HEK293 (cell line): ENCODE data around the gene SLC39A11.

Experiments used
- CTCF ChIA-PET: fragments of 350-600 bp; formaldehyde crosslinking; extraction: SDS; loops from one replicate; lab custom pipeline; 2021; ENCODE audit warnings: antibody characterized with exemption; lab: Yijun Ruan, JAX
- POLR2A ChIA-PET: fragments of 300-600 bp; formaldehyde crosslinking; extraction: SDS; loops from one replicate; lab custom pipeline; 2020; ENCODE audit warnings: antibody characterized with exemption, inconsistent platforms; lab: Yijun Ruan, JAX
- H3K27ac ChIP-seq: fragments of 200-500 bp; sonication (Bioruptor generic); 2 replicates; pipeline ENCODE4 v1.5.1; 2014; ENCODE audit warnings: low read depth, low read length, control low read depth, inconsistent platforms; ENCODE audit errors: extremely low read depth
- H3K36me3 ChIP-seq, 2 experiments: fragments of 200-500 bp in 1 of 2; sonication (Bioruptor generic) in 1 of 2; 1 replicate in 1 of 2; 2 replicates in 1 of 2; pipeline ENCODE4 v1.5.1; 2014 to 2017; ENCODE audit warnings: inconsistent platforms in 2 of 2, low read length in 2 of 2; ENCODE audit not compliant: control insufficient read depth in 2 of 2, insufficient read depth in 1 of 2
- H3K4me1 ChIP-seq: fragments of 200-500 bp; sonication (Bioruptor generic); 2 replicates; pipeline ENCODE4 v1.5.1; 2014; ENCODE audit warnings: mild to moderate bottlenecking, low read length, inconsistent platforms; ENCODE audit not compliant: control insufficient read depth, insufficient read depth
- H3K4me3 ChIP-seq: 2 replicates; pipeline ENCODE4 v1.5.1; 2011; ENCODE audit warnings: low read depth, mild to moderate bottlenecking, control low read depth, low read length, moderate library complexity
- H3K9me3 ChIP-seq: fragments of 200-500 bp; sonication (Bioruptor generic); 2 replicates; pipeline ENCODE4 v1.5.1; 2014; ENCODE audit warnings: low read depth, low read length, inconsistent platforms; ENCODE audit not compliant: control insufficient read depth, insufficient read depth
- HOXD13 ChIP-seq: sonication (generic); formaldehyde crosslinking; IDR thresholded peaks from 2 replicates; pipeline ENCODE4 v1.8.0; 2022; ENCODE audit warnings: missing genetic modification reagents, borderline replicate concordance
- KLF7 ChIP-seq: fragments of 450-650 bp; formaldehyde crosslinking; IDR thresholded peaks from 2 replicates; pipeline ENCODE4 v1.5.1; 2016; ENCODE audit warnings: missing biosample characterization, missing genetic modification characterization, borderline replicate concordance
- SP3 ChIP-seq: fragments of 450-650 bp; formaldehyde crosslinking; IDR thresholded peaks from 2 replicates; pipeline ENCODE4 v1.5.1; 2016; ENCODE audit warnings: missing biosample characterization, missing genetic modification characterization
- ZBTB20 ChIP-seq: fragments of 450-650 bp; formaldehyde crosslinking; IDR thresholded peaks from 2 replicates; pipeline ENCODE4 v1.5.1; 2016; ENCODE audit warnings: missing biosample characterization, missing genetic modification characterization
- ZFHX2 ChIP-seq: fragments of 450-650 bp; formaldehyde crosslinking; conservative IDR thresholded peaks from 2 replicates; pipeline ENCODE4 v1.5.1; 2016; ENCODE audit warnings: missing biosample characterization, missing genetic modification characterization
- ZNF112 ChIP-seq: fragments of 450-650 bp; formaldehyde crosslinking; IDR thresholded peaks from 2 replicates; pipeline ENCODE4 v1.5.0; 2017; ENCODE audit warnings: missing biosample characterization, missing genetic modification characterization
- ZNF354C ChIP-seq: fragments of 450-650 bp; formaldehyde crosslinking; IDR thresholded peaks from 2 replicates; pipeline ENCODE4 v1.5.1; 2016; ENCODE audit warnings: missing biosample characterization, missing genetic modification characterization, low read depth, borderline replicate concordance
- ZNF391 ChIP-seq: fragments of 450-650 bp; formaldehyde crosslinking; IDR thresholded peaks from 2 replicates; pipeline ENCODE4 v1.5.1; 2016; ENCODE audit warnings: low read depth, missing biosample characterization, missing genetic modification characterization, borderline replicate concordance
- ZNF514 ChIP-seq: fragments of 450-650 bp; formaldehyde crosslinking; IDR thresholded peaks from 2 replicates; pipeline ENCODE4 v1.5.1; 2016; ENCODE audit warnings: missing biosample characterization, missing genetic modification characterization
- ZNF544 ChIP-seq: fragments of 450-650 bp; formaldehyde crosslinking; IDR thresholded peaks from 2 replicates; pipeline ENCODE4 v1.5.0; 2017; ENCODE audit warnings: missing biosample characterization, missing genetic modification characterization
- ZNF561 ChIP-seq: fragments of 450-650 bp; IDR thresholded peaks from 2 replicates; pipeline ENCODE4 v1.5.1; 2018; ENCODE audit warnings: missing biosample characterization, missing genetic modification characterization, borderline replicate concordance
- ZNF610 ChIP-seq: fragments of 450-650 bp; formaldehyde crosslinking; IDR thresholded peaks from 2 replicates; pipeline ENCODE4 v1.5.1; 2016; ENCODE audit warnings: missing biosample characterization, missing genetic modification characterization, borderline replicate concordance
- ZNF623 ChIP-seq: fragments of 450-650 bp; formaldehyde crosslinking; IDR thresholded peaks from 2 replicates; pipeline ENCODE4 v1.5.1; 2016; ENCODE audit warnings: missing biosample characterization, missing genetic modification characterization
- ZNF658 ChIP-seq: fragments of 450-650 bp; formaldehyde crosslinking; IDR thresholded peaks from 2 replicates; pipeline ENCODE4; 2016; ENCODE audit warnings: missing biosample characterization, missing genetic modification characterization
- ZNF792 ChIP-seq: fragments of 450-650 bp; formaldehyde crosslinking; IDR thresholded peaks from 2 replicates; pipeline ENCODE4 v1.5.1; 2016; ENCODE audit warnings: missing biosample characterization, missing genetic modification characterization
- ZSCAN30 ChIP-seq: fragments of 450-650 bp; IDR thresholded peaks from 2 replicates; pipeline ENCODE4 v1.5.1; 2018; ENCODE audit warnings: missing biosample characterization, mild to moderate bottlenecking, missing genetic modification characterization, moderate library complexity
- TF ChIP-seq, protein P1 (sequence below): fragments of 450-650 bp; formaldehyde crosslinking; IDR thresholded peaks from 2 replicates; pipeline ENCODE4 v1.5.1; 2016; ENCODE audit warnings: missing biosample characterization, missing genetic modification characterization, low read depth
- TF ChIP-seq, protein P2 (sequence below): fragments of 450-650 bp; formaldehyde crosslinking; IDR thresholded peaks from 2 replicates; pipeline ENCODE4 v1.5.1; 2016; ENCODE audit warnings: missing biosample characterization, missing genetic modification characterization
- TF ChIP-seq, protein P3 (sequence below): fragments of 450-650 bp; formaldehyde crosslinking; IDR thresholded peaks from 2 replicates; pipeline ENCODE4 v1.5.1; 2017; ENCODE audit warnings: missing biosample characterization, missing genetic modification characterization
- TF ChIP-seq, protein P4 (sequence below): fragments of 450-650 bp; formaldehyde crosslinking; IDR thresholded peaks from 2 replicates; pipeline ENCODE4 v1.5.1; 2016; ENCODE audit warnings: missing biosample characterization, missing genetic modification characterization
- TF ChIP-seq, protein P5 (sequence below): fragments of 450-650 bp; formaldehyde crosslinking; IDR thresholded peaks from 2 replicates; pipeline ENCODE4 v1.5.1; 2017; ENCODE audit warnings: missing biosample characterization, missing genetic modification characterization

SLC39A11 gene

DNA sequence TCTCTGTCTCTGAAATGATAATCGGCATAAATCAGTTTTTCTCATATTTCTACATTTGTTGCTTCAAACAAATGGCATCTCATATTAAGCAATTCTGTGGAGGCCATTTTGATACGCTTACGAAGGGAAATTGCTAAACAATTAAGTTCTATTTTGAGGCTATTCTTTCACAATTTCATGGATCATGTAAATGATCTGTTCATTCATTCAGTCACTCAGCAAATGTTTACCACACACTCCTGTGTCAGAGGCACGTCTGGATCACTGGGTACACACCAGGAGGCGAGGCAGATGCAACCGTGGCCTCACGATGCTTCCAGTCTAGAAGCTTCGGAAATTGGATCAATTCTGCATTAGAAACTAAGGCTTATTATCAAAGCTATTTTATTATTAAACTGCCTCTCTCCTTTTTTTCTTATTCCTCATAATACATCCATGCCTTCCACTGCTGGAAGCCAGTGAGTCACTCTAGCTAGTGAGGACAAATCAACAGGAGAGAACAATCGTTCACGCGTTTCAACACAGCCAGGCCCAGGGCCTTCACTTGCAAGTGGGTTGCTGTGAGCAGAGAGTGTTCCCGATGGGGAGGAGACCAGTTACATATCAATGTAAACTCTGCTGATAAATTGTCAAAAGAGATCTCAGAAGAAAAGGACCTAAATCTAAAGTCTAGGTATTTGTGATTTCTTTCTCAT, 11.3 kb upstream of the SLC39A11 start:
- ChIA-PET CTCF (no interaction called here), POLR2A (no interaction called here)
- H3K4me3 ChIP-seq, result no peak overlapping the region
- no peak overlapping the region for H3K27ac ChIP-seq
- no peaks in the 10 kb centered on the region for H3K36me3 ChIP-seq
- no peaks in the 10 kb centered on the region for H3K4me1 ChIP-seq
- no peak for TF ChIP-seq KLF7
- TF ChIP-seq, protein P1, sequence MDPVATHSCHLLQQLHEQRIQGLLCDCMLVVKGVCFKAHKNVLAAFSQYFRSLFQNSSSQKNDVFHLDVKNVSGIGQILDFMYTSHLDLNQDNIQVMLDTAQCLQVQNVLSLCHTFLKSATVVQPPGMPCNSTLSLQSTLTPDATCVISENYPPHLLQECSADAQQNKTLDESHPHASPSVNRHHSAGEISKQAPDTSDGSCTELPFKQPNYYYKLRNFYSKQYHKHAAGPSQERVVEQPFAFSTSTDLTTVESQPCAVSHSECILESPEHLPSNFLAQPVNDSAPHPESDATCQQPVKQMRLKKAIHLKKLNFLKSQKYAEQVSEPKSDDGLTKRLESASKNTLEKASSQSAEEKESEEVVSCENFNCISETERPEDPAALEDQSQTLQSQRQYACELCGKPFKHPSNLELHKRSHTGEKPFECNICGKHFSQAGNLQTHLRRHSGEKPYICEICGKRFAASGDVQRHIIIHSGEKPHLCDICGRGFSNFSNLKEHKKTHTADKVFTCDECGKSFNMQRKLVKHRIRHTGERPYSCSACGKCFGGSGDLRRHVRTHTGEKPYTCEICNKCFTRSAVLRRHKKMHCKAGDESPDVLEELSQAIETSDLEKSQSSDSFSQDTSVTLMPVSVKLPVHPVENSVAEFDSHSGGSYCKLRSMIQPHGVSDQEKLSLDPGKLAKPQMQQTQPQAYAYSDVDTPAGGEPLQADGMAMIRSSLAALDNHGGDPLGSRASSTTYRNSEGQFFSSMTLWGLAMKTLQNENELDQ (tag by site-specific recombination), result no peak
- TF ChIP-seq ZNF561 (tag by site-specific recombination), result no peak
- no peaks in the 10 kb centered on the region for H3K9me3 ChIP-seq

DNA sequence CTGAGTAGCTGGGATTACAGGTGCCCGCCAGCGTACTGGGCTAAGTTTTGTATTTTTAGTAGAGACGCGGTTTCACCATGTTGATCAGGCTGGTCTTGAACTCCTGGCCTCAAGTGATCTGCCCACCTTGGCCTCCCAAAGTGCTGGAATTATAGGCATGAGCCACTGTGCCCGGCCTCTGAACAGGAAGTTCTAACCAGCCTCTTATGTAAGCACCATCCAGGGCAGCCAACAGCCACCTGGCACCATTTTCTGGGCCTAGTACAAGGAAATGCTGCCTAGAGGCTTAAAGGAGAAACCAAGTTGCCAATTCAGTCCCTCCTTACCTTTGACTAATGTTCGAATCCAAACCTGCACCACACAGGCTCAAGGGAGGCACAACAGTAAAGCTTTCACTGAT, 8.5 kb upstream of the SLC39A11 start:
- Histone ChIP-seq H3K9me3 (no peaks in the 10 kb centered on the region), H3K27ac (no peak overlapping the region), H3K36me3 (no peaks in the 10 kb centered on the region), H3K4me3 (no peak overlapping the region), H3K4me1 (no peaks in the 10 kb centered on the region)
- ChIA-PET POLR2A (no interaction called here), CTCF (interaction anchor here (0.7 kb wide), 1 partner anchor 123 kb away, joined by 3 read pairs; no protein-coding TSS in a partner anchor)
- TF ChIP-seq ZNF544 (tag by site-specific recombination), result no peak
- TF ChIP-seq ZNF792 (tag by site-specific recombination), result no peak
- TF ChIP-seq ZFHX2 (tag by site-specific recombination), result no peak
- TF ChIP-seq ZNF610 (tag by site-specific recombination), result no peak
- TF ChIP-seq ZNF354C (tag by site-specific recombination), result no peak
- no peak for TF ChIP-seq ZNF112
- TF ChIP-seq, protein P2, sequence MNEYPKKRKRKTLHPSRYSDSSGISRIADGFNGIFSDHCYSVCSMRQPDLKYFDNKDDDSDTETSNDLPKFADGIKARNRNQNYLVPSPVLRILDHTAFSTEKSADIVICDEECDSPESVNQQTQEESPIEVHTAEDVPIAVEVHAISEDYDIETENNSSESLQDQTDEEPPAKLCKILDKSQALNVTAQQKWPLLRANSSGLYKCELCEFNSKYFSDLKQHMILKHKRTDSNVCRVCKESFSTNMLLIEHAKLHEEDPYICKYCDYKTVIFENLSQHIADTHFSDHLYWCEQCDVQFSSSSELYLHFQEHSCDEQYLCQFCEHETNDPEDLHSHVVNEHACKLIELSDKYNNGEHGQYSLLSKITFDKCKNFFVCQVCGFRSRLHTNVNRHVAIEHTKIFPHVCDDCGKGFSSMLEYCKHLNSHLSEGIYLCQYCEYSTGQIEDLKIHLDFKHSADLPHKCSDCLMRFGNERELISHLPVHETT (tag by site-specific recombination), result no peak
- no peak for TF ChIP-seq ZNF623 (tag by site-specific recombination)
- no peak for TF ChIP-seq ZNF514 (tag by site-specific recombination)
- TF ChIP-seq, protein P3, sequence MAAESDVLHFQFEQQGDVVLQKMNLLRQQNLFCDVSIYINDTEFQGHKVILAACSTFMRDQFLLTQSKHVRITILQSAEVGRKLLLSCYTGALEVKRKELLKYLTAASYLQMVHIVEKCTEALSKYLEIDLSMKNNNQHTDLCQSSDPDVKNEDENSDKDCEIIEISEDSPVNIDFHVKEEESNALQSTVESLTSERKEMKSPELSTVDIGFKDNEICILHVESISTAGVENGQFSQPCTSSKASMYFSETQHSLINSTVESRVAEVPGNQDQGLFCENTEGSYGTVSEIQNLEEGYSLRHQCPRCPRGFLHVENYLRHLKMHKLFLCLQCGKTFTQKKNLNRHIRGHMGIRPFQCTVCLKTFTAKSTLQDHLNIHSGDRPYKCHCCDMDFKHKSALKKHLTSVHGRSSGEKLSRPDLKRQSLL (tag by site-specific recombination), result no peak
- TF ChIP-seq ZSCAN30, result no peak
- no peak for TF ChIP-seq HOXD13 (CRISPR knock-in tag)

DNA sequence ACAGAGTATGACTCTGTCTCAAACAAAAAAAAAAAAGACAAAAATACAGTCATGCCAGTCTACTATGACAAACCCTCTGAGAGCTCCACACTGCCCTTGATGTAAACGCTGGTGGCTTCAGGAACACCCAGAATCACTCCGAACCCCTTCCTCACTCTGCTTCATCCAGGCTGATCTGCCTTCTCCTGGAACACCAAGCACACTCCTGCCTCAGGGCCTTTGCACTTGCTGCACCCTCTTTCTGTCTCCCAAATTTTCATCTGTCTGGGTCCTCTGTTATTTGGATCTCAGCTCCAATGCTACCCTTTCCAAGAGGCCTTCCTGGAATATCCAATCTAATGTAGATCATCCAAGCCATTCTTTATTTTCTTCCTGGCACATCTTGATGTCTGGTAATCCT, 7.9 kb upstream of the SLC39A11 start:
- ChIA-PET CTCF (no interaction called here), POLR2A (no interaction called here)
- H3K9me3 ChIP-seq, result no peaks in the 10 kb centered on the region
- TF ChIP-seq ZNF658, result no peak
- TF ChIP-seq ZNF623 (tag by site-specific recombination), result peak; percentile 94
- TF ChIP-seq, protein P4, sequence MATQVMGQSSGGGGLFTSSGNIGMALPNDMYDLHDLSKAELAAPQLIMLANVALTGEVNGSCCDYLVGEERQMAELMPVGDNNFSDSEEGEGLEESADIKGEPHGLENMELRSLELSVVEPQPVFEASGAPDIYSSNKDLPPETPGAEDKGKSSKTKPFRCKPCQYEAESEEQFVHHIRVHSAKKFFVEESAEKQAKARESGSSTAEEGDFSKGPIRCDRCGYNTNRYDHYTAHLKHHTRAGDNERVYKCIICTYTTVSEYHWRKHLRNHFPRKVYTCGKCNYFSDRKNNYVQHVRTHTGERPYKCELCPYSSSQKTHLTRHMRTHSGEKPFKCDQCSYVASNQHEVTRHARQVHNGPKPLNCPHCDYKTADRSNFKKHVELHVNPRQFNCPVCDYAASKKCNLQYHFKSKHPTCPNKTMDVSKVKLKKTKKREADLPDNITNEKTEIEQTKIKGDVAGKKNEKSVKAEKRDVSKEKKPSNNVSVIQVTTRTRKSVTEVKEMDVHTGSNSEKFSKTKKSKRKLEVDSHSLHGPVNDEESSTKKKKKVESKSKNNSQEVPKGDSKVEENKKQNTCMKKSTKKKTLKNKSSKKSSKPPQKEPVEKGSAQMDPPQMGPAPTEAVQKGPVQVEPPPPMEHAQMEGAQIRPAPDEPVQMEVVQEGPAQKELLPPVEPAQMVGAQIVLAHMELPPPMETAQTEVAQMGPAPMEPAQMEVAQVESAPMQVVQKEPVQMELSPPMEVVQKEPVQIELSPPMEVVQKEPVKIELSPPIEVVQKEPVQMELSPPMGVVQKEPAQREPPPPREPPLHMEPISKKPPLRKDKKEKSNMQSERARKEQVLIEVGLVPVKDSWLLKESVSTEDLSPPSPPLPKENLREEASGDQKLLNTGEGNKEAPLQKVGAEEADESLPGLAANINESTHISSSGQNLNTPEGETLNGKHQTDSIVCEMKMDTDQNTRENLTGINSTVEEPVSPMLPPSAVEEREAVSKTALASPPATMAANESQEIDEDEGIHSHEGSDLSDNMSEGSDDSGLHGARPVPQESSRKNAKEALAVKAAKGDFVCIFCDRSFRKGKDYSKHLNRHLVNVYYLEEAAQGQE (tag by site-specific recombination), result no peak
- TF ChIP-seq ZBTB20 (tag by site-specific recombination), result no peak
- no peak for TF ChIP-seq SP3 (tag by site-specific recombination)
- TF ChIP-seq, protein P5, sequence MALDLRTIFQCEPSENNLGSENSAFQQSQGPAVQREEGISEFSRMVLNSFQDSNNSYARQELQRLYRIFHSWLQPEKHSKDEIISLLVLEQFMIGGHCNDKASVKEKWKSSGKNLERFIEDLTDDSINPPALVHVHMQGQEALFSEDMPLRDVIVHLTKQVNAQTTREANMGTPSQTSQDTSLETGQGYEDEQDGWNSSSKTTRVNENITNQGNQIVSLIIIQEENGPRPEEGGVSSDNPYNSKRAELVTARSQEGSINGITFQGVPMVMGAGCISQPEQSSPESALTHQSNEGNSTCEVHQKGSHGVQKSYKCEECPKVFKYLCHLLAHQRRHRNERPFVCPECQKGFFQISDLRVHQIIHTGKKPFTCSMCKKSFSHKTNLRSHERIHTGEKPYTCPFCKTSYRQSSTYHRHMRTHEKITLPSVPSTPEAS (tag by site-specific recombination), result no peak
- no peak for TF ChIP-seq ZNF391 (tag by site-specific recombination)
- H3K36me3 ChIP-seq, result no peaks in the 10 kb centered on the region
- no peak overlapping the region for H3K27ac ChIP-seq
- no peak overlapping the region for H3K4me3 ChIP-seq
- H3K4me1 ChIP-seq, result no peaks in the 10 kb centered on the region
